Caco-2 (cell line): ENCODE results near the gene GDPD1. TPM values are rescaled to one million over a fixed set of nuclear protein-coding genes. Genes with fewer than 3 reads are reported as not detected.

Source experiments
- BruUV-seq: library from RNA; stranded (reverse); fragments of 400-500 nt; replicated peaks from 2 replicates; lab custom pipeline; 2021; lab: Mats Ljungman, UMichigan
- CTCF ChIA-PET: fragments of 300-600 bp; sonication (Branson Sonifier 250); formaldehyde crosslinking; loops from one replicate; lab custom pipeline; 2022; ENCODE audit warnings: antibody characterized with exemption; lab: Charles Lee
- POLR2A ChIA-PET: fragments of 300-600 bp; sonication (Branson Sonifier 250); formaldehyde crosslinking; loops from one replicate; lab custom pipeline; 2022; ENCODE audit warnings: antibody characterized with exemption; lab: Charles Lee
- DNase-seq, 2 experiments: peaks; one replicate each; pipeline versions ENCODE4 v3.0.0 to v3.0.0-alpha.2; 2020 to 2022
- H3K27me3 ChIP-seq: replicated peaks from 2 replicates; pipeline ENCODE4 v1.6.0; 2011; ENCODE audit warnings: low read length; ENCODE audit not compliant: control insufficient read depth, insufficient read depth
- H3K36me3 ChIP-seq: 2 replicates; pipeline ENCODE4 v1.5.1; 2011; ENCODE audit warnings: low read length; ENCODE audit not compliant: control insufficient read depth, insufficient read depth
- H3K4me1 ChIP-seq: fragments of 250-450 bp; sonication (Bioruptor Pico); 2 replicates; pipeline ENCODE4 v1.5.1; 2020; ENCODE audit warnings: mild to moderate bottlenecking
- H3K4me3 ChIP-seq: 2 replicates; pipeline ENCODE4 v1.5.1; 2011; ENCODE audit warnings: low read depth, mild to moderate bottlenecking, control low read depth, low read length
- H3K9me3 ChIP-seq: fragments of 250-450 bp; sonication (Bioruptor Pico); 2 replicates; pipeline ENCODE4 v1.5.1; 2020; ENCODE audit warnings: mild to moderate bottlenecking, moderate library complexity
- H3K27ac Mint-ChIP-seq: one replicate; pipeline ENCODE4 v1.8.0; 2022; ENCODE audit warnings: mixed read lengths; ENCODE audit not compliant: unreplicated experiment
- H3K27me3 Mint-ChIP-seq: one replicate; pipeline ENCODE4 v1.8.0; 2022; ENCODE audit warnings: mixed read lengths; ENCODE audit not compliant: insufficient read depth, unreplicated experiment
- H3K36me3 Mint-ChIP-seq: one replicate; pipeline ENCODE4 v1.8.0; 2022; ENCODE audit warnings: mild to moderate bottlenecking, mixed read lengths; ENCODE audit not compliant: insufficient read depth, unreplicated experiment
- H3K4me1 Mint-ChIP-seq: one replicate; pipeline ENCODE4 v1.8.0; 2022; ENCODE audit warnings: low read depth, mixed read lengths; ENCODE audit not compliant: unreplicated experiment
- H3K4me3 Mint-ChIP-seq: one replicate; pipeline ENCODE4 v1.8.0; 2022; ENCODE audit warnings: mild to moderate bottlenecking, moderate library complexity, mixed read lengths; ENCODE audit not compliant: unreplicated experiment
- H3K9me3 Mint-ChIP-seq: one replicate; pipeline ENCODE4 v1.8.0; 2022; ENCODE audit warnings: mixed read lengths; ENCODE audit not compliant: unreplicated experiment
- intact Hi-C: fragments of 100-400 bp; cut with micrococcal nuclease; formaldehyde crosslinking; loops from one replicate; pipeline ENCODE4 v1.10.0; 2022; ENCODE audit not compliant: unreplicated experiment
- total RNA-seq: library from RNA; stranded (reverse); gene quantifications from 2 replicates; pipeline ENCODE4 v1.2.3, GENCODE V29; 2022
- TF ChIP-seq, protein P1 (sequence below), 2 experiments: fragments of 200-600 bp in 1 of 2; IDR thresholded peaks; 1 replicate in 1 of 2; 2 replicates in 1 of 2; pipeline versions ENCODE4 v1.5.1 to v1.8.0; 2011 to 2022; ENCODE audit warnings: antibody characterized with exemption in 1 of 2, control low read depth in 1 of 2, inconsistent platforms in 1 of 2, low read depth in 1 of 2, low read length in 1 of 2, mild to moderate bottlenecking in 1 of 2, moderate library complexity in 1 of 2; ENCODE audit not compliant: insufficient read depth in 1 of 2, severe bottlenecking in 1 of 2, unreplicated experiment in 1 of 2

The GDPD1 gene
- total RNA-seq, 1 experiment from 2014 or later: 1.2 TPM

DNA sequence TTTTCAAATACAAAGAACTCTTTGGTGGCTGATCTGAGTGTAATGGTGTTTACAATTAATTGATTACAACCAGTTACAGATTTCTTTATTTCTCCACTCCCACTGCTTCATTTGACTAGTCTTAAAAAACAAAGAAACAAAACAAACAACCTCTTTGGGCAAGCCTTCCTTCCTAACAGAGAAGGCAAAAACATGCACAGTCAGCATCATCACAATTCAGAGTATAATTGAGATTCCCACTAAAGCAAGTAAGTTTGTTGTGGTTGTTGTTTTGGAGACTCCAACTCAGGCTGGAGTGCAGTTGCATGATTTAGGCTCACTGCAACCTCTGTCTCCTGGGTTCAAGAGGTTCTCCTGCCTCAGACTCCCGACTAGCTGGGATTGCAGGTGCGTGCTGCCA, 40.4 kb downstream of the GDPD1 start:
- TF ChIP-seq, protein P1, sequence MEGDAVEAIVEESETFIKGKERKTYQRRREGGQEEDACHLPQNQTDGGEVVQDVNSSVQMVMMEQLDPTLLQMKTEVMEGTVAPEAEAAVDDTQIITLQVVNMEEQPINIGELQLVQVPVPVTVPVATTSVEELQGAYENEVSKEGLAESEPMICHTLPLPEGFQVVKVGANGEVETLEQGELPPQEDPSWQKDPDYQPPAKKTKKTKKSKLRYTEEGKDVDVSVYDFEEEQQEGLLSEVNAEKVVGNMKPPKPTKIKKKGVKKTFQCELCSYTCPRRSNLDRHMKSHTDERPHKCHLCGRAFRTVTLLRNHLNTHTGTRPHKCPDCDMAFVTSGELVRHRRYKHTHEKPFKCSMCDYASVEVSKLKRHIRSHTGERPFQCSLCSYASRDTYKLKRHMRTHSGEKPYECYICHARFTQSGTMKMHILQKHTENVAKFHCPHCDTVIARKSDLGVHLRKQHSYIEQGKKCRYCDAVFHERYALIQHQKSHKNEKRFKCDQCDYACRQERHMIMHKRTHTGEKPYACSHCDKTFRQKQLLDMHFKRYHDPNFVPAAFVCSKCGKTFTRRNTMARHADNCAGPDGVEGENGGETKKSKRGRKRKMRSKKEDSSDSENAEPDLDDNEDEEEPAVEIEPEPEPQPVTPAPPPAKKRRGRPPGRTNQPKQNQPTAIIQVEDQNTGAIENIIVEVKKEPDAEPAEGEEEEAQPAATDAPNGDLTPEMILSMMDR (IDR thresholded peaks at IDR 0.05; ENCODE audit: insufficient read depth in 1 of 2, low read depth in 1 of 2, low read length in 1 of 2, severe bottlenecking in 1 of 2, unreplicated experiment in 1 of 2): no peak
- Mint-ChIP-seq H3K27me3 (no peaks in the 10 kb centered on the region), H3K4me1 (no peaks in the 10 kb centered on the region), H3K27ac (no peak overlapping the region), H3K4me3 (no peak overlapping the region), H3K9me3 (no peaks in the 10 kb centered on the region), H3K36me3 (no peaks in the 10 kb centered on the region)
- ChIA-PET CTCF (no interaction called here), POLR2A (no interaction called here)
- DNase-seq: no peak
- no peak overlapping the region for H3K4me3 ChIP-seq
- no peaks in the 10 kb centered on the region for H3K4me1 ChIP-seq
- BruUV-seq: no TSS peak
- no peaks in the 10 kb centered on the region for H3K9me3 ChIP-seq
- no peaks in the 10 kb centered on the region for H3K36me3 ChIP-seq
- intact Hi-C loops: no loop called here
- H3K27me3 ChIP-seq: no peaks in the 10 kb centered on the region

DNA sequence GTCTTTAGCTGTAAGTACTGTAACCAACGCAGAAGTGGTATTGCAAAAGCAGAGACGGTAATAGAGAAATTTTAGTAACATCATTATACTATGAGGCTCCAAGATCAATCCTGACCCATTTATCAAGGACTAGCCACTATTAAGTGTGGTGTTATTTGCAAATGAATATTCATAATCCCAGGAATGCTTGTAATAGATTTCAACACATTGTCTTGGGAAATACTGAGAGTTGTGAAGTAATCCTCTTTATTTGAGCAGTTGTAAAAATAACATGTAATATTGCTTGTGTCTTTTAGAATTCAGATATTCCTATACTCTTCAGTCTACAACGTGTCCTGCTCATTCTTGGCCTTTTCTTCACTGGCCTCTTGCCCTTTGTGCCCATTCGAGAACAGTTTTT, 46.4 kb downstream of the GDPD1 start:
- CTCF ChIA-PET: no interaction called here
- H3K27me3 Mint-ChIP-seq: no peaks in the 10 kb centered on the region
- POLR2A ChIA-PET: no interaction called here
- no peak overlapping the region for H3K4me3 Mint-ChIP-seq
- no peaks in the 10 kb centered on the region for H3K9me3 ChIP-seq
- H3K27me3 ChIP-seq: no peaks in the 10 kb centered on the region
- no TSS peak for BruUV-seq
- no peaks in the 10 kb centered on the region for H3K36me3 Mint-ChIP-seq
- intact Hi-C loops: no loop called here
- H3K27ac Mint-ChIP-seq: no peak overlapping the region
- no peaks in the 10 kb centered on the region for H3K36me3 ChIP-seq
- DNase-seq: no peak
- TF ChIP-seq, protein P1 (IDR thresholded peaks at IDR 0.05; ENCODE audit: insufficient read depth in 1 of 2, low read depth in 1 of 2, low read length in 1 of 2, severe bottlenecking in 1 of 2, unreplicated experiment in 1 of 2): no peak
- no peaks in the 10 kb centered on the region for H3K4me1 ChIP-seq
- no peaks in the 10 kb centered on the region for H3K4me1 Mint-ChIP-seq
- no peak overlapping the region for H3K4me3 ChIP-seq
- H3K9me3 Mint-ChIP-seq: no peaks in the 10 kb centered on the region

DNA sequence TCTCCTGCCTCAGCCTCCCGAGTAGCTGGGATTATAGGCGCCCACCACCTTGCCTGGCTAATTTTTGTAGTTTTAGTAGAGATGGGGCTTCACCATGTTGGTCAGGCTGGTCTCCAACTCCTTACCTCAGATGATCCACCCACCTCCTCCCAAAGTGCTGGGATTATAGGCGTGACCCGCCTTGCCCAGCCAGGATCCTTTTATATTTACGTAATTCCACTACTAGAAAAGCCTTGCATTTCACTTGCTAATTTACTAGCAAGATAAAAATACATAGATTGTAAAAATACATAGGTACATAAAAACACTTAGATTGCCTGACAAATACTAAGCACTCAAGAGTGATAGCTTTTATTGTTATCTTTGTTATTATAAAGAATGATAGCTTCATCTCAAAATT, 47.5 kb downstream of the GDPD1 start:
- Mint-ChIP-seq H3K36me3 (no peaks in the 10 kb centered on the region), H3K4me3 (no peak overlapping the region)

More for the DNA sequence above, 47.5 kb downstream of the GDPD1 start:
- no peaks in the 10 kb centered on the region for H3K27me3 ChIP-seq
- H3K4me3 ChIP-seq: no peak overlapping the region
- Mint-ChIP-seq H3K27me3 (no peaks in the 10 kb centered on the region), H3K4me1 (no peaks in the 10 kb centered on the region), H3K9me3 (no peaks in the 10 kb centered on the region), H3K27ac (no peak overlapping the region)
- ChIA-PET POLR2A (no interaction called here), CTCF (no interaction called here)
- H3K9me3 ChIP-seq: no peaks in the 10 kb centered on the region
- TF ChIP-seq, protein P1 (IDR thresholded peaks at IDR 0.05; ENCODE audit: insufficient read depth in 1 of 2, low read depth in 1 of 2, low read length in 1 of 2, severe bottlenecking in 1 of 2, unreplicated experiment in 1 of 2): no peak
- DNase-seq: no peak
- intact Hi-C loops: no loop called here
- H3K36me3 ChIP-seq: no peaks in the 10 kb centered on the region
- no peaks in the 10 kb centered on the region for H3K4me1 ChIP-seq
- BruUV-seq: no TSS peak
